Measurements from ENCODE around the gene CDK13.

CDK13 gene

DNA sequence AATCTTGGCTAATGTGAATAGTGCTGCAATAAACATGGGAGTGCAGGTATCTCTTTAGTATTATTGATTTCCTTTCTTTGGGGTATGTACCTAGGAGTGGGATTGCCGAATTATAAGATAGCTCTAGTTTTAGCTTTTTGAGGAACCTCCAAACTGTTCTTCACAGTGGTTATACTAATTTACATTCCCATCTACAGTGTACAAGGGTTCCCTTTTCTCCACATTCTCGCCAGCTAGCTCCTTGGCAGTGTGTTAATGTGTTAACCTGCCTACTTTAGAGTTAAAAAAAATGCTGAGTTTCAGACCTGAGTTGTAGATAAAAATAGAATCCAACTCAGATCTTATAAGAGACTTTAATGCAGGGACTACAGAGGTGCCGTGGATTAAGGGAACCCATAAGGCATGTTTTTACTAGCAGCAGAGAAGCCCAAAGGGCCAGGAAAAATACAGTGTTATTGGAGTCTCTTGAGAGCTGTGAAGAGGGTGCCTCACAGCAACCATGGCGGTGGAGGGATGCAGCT lies 35.4 kb downstream of the CDK13 start:
- Histone ChIP-seq H3K27me3 (ENCODE audit: insufficient read depth, insufficient read length) (no peaks in the 10 kb centered on the region), H3K9ac (ENCODE audit: insufficient read length, low read depth) (no peak overlapping the region), H3K4me3 (ENCODE audit: insufficient read length, low read depth) (no peak overlapping the region), H3K4me1 (ENCODE audit: insufficient read depth, insufficient read length) (no peaks in the 10 kb centered on the region), H3K9me3 (ENCODE audit: insufficient read depth, low read length) (no peaks in the 10 kb centered on the region), H3K36me3 (ENCODE audit: insufficient read depth, insufficient read length, low read length) (peaks cover 10% of the 10 kb centered on the region)
- DNase-seq (ENCODE audit: low read depth, low spot score) = no peak
- TF ChIP-seq YY1 (IDR thresholded peaks at IDR 0.05; ENCODE audit: insufficient read depth, insufficient read length) = no peak
- TF ChIP-seq SUZ12 (IDR thresholded peaks at IDR 0.05; ENCODE audit: extremely low read depth, insufficient read depth, insufficient read length) = no peak
- no peak for TF ChIP-seq ZNF274 (IDR thresholded peaks at IDR 0.05; ENCODE audit: low read depth, low read length)

GRCh38 chr7:39987641-39988347 lies 37.7 kb downstream of the CDK13 start:
- Histone ChIP-seq H3K4me3 (ENCODE audit: insufficient read length, low read depth) (no peak overlapping the region), H3K36me3 (ENCODE audit: insufficient read depth, insufficient read length, low read length) (peaks cover 13% of the 10 kb centered on the region), H3K4me1 (ENCODE audit: insufficient read depth, insufficient read length) (no peaks in the 10 kb centered on the region), H3K9me3 (ENCODE audit: insufficient read depth, low read length) (no peaks in the 10 kb centered on the region), H3K9ac (ENCODE audit: insufficient read length, low read depth) (no peak overlapping the region), H3K27me3 (ENCODE audit: insufficient read depth, insufficient read length) (no peaks in the 10 kb centered on the region)
- TF ChIP-seq ZNF274 (IDR thresholded peaks at IDR 0.05; ENCODE audit: low read depth, low read length) = no peak
- TF ChIP-seq YY1 (IDR thresholded peaks at IDR 0.05; ENCODE audit: insufficient read depth, insufficient read length) = no peak
- TF ChIP-seq SUZ12 (IDR thresholded peaks at IDR 0.05; ENCODE audit: extremely low read depth, insufficient read depth, insufficient read length) = no peak
- DNase-seq (ENCODE audit: low read depth, low spot score) = no peak

DNA sequence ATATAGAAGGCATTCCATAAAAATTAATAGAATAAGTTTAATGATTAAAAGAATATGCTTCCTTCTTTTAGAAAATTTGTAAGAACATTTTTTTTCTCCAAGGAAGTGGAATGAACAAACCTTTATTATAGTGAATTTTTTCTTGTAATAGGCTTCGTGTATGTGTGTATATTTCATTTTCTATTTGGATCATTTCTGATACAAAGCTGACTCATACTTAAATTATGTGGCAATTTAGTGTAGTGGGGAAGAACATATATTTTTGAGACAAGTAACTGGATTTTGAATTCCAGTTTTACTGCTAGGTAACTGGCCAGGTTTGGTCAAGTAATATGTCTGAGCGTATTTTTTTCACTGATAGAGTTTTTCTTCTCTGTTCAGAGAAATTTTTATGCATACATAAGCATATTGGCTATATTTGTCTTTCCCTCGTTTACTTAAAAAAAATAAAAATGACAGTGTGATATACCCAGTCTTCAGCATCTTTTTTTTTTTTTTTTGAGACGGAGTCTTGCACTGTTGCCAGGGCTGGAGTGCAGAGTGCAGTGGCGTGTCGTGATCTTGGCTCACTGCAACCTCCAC lies 50.8 kb downstream of the CDK13 start:
- Histone ChIP-seq H3K9ac (ENCODE audit: insufficient read length, low read depth) (no peak overlapping the region), H3K4me1 (ENCODE audit: insufficient read depth, insufficient read length) (no peaks in the 10 kb centered on the region), H3K9me3 (ENCODE audit: insufficient read depth, low read length) (no peaks in the 10 kb centered on the region), H3K36me3 (ENCODE audit: insufficient read depth, insufficient read length, low read length) (peaks cover 23% of the 10 kb centered on the region), H3K27me3 (ENCODE audit: insufficient read depth, insufficient read length) (no peaks in the 10 kb centered on the region), H3K4me3 (ENCODE audit: insufficient read length, low read depth) (no peak overlapping the region)
- DNase-seq (ENCODE audit: low read depth, low spot score) = no peak
- no peak for TF ChIP-seq ZNF274 (IDR thresholded peaks at IDR 0.05; ENCODE audit: low read depth, low read length)
- TF ChIP-seq SUZ12 (IDR thresholded peaks at IDR 0.05; ENCODE audit: extremely low read depth, insufficient read depth, insufficient read length) = no peak
- TF ChIP-seq YY1 (IDR thresholded peaks at IDR 0.05; ENCODE audit: insufficient read depth, insufficient read length) = no peak

GRCh38 chr7:40001649-40002048 lies 51.6 kb downstream of the CDK13 start:
- Histone ChIP-seq H3K27me3 (ENCODE audit: insufficient read depth, insufficient read length) (no peaks in the 10 kb centered on the region), H3K9ac (ENCODE audit: insufficient read length, low read depth) (no peak overlapping the region), H3K4me1 (ENCODE audit: insufficient read depth, insufficient read length) (no peaks in the 10 kb centered on the region), H3K36me3 (ENCODE audit: insufficient read depth, insufficient read length, low read length) (peaks cover 26% of the 10 kb centered on the region), H3K4me3 (ENCODE audit: insufficient read length, low read depth) (no peak overlapping the region), H3K9me3 (ENCODE audit: insufficient read depth, low read length) (no peaks in the 10 kb centered on the region)
- TF ChIP-seq SUZ12 (IDR thresholded peaks at IDR 0.05; ENCODE audit: extremely low read depth, insufficient read depth, insufficient read length) (no peak), YY1 (IDR thresholded peaks at IDR 0.05; ENCODE audit: insufficient read depth, insufficient read length) (no peak), ZNF274 (IDR thresholded peaks at IDR 0.05; ENCODE audit: low read depth, low read length) (no peak)
- DNase-seq (ENCODE audit: low read depth, low spot score) = no peak

- no peak for TF ChIP-seq SUZ12 (IDR thresholded peaks at IDR 0.05; ENCODE audit: extremely low read depth, insufficient read depth, insufficient read length)
- no peak for TF ChIP-seq ZNF274 (IDR thresholded peaks at IDR 0.05; ENCODE audit: low read depth, low read length)
- no peak for TF ChIP-seq YY1 (IDR thresholded peaks at IDR 0.05; ENCODE audit: insufficient read depth, insufficient read length)
- Histone ChIP-seq H3K4me3 (ENCODE audit: insufficient read length, low read depth) (no peak overlapping the region), H3K9ac (ENCODE audit: insufficient read length, low read depth) (no peak overlapping the region), H3K4me1 (ENCODE audit: insufficient read depth, insufficient read length) (no peaks in the 10 kb centered on the region), H3K27me3 (ENCODE audit: insufficient read depth, insufficient read length) (no peaks in the 10 kb centered on the region), H3K9me3 (ENCODE audit: insufficient read depth, low read length) (no peaks in the 10 kb centered on the region), H3K36me3 (ENCODE audit: insufficient read depth, insufficient read length, low read length) (peaks cover 21% of the 10 kb centered on the region)
- no peak for DNase-seq (ENCODE audit: low read depth, low spot score)
Observed at GRCh38 chr7:40003597-40003996, 53.5 kb downstream of the CDK13 start.

GRCh38 chr7:40008223-40008815 lies 58.3 kb downstream of the CDK13 start:
- Histone ChIP-seq H3K27me3 (ENCODE audit: insufficient read depth, insufficient read length) (no peaks in the 10 kb centered on the region), H3K36me3 (ENCODE audit: insufficient read depth, insufficient read length, low read length) (peaks cover 19% of the 10 kb centered on the region), H3K4me3 (ENCODE audit: insufficient read length, low read depth) (no peak overlapping the region), H3K9me3 (ENCODE audit: insufficient read depth, low read length) (no peaks in the 10 kb centered on the region), H3K9ac (ENCODE audit: insufficient read length, low read depth) (no peak overlapping the region), H3K4me1 (ENCODE audit: insufficient read depth, insufficient read length) (no peaks in the 10 kb centered on the region)
- no peak for DNase-seq (ENCODE audit: low read depth, low spot score)
- TF ChIP-seq ZNF274 (IDR thresholded peaks at IDR 0.05; ENCODE audit: low read depth, low read length) (no peak), SUZ12 (IDR thresholded peaks at IDR 0.05; ENCODE audit: extremely low read depth, insufficient read depth, insufficient read length) (no peak), YY1 (IDR thresholded peaks at IDR 0.05; ENCODE audit: insufficient read depth, insufficient read length) (no peak)

DNA sequence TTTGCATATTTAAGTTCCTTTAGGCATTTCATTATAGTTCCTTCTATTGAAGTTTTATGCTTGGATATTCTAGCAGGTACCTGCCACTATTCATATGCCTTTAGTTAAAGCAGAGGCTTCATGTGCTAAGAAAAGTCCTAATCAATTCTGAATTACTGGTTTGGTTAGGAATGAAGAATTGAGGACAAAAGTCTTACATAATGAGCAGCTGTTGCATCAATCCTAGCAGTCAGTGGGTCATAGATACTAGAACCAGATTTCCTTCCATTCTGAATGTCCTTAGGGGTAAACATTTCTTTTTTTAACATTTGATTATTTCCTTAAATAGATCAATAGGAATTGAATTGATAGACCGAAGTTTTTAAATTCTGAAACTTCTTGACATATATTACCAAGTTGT lies 59.2 kb downstream of the CDK13 start:
- TF ChIP-seq SUZ12 (IDR thresholded peaks at IDR 0.05; ENCODE audit: extremely low read depth, insufficient read depth, insufficient read length) (no peak), YY1 (IDR thresholded peaks at IDR 0.05; ENCODE audit: insufficient read depth, insufficient read length) (no peak), ZNF274 (IDR thresholded peaks at IDR 0.05; ENCODE audit: low read depth, low read length) (no peak)
- Histone ChIP-seq H3K4me1 (ENCODE audit: insufficient read depth, insufficient read length) (no peaks in the 10 kb centered on the region), H3K9ac (ENCODE audit: insufficient read length, low read depth) (no peak overlapping the region), H3K4me3 (ENCODE audit: insufficient read length, low read depth) (no peak overlapping the region), H3K36me3 (ENCODE audit: insufficient read depth, insufficient read length, low read length) (peaks cover 19% of the 10 kb centered on the region), H3K9me3 (ENCODE audit: insufficient read depth, low read length) (no peaks in the 10 kb centered on the region), H3K27me3 (ENCODE audit: insufficient read depth, insufficient read length) (no peaks in the 10 kb centered on the region)
- DNase-seq (ENCODE audit: low read depth, low spot score) = no peak
